WTC11 (cell line): Measurements from ENCODE around the gene LYRM4. TPM values are rescaled to one million over a fixed set of nuclear protein-coding genes. Genes with fewer than 3 reads are reported as not detected.

Source experiments
- ATAC-seq: fragments of 200-7000 bp; cut with Tn5 transposase; 2 replicates; pipeline ENCODE4 v1.10.0; 2021; ENCODE audit warnings: mild to moderate bottlenecking, moderate library complexity
- CTCF ChIA-PET: fragments of 300-600 bp; sonication (Branson Sonifier 250); formaldehyde crosslinking; loops from one replicate; lab custom pipeline; 2021; ENCODE audit warnings: antibody characterized with exemption; lab: Charles Lee
- POLR2A ChIA-PET: fragments of 350-600 bp; sonication (Branson Sonifier 250); formaldehyde crosslinking; loops from one replicate; lab custom pipeline; 2021; ENCODE audit warnings: antibody characterized with exemption; lab: Charles Lee
- DNase-seq: peaks from one replicate; pipeline ENCODE4 v3.0.0; 2021; ENCODE audit warnings: low spot score
- H3K27ac Mint-ChIP-seq: 2 replicates; pipeline ENCODE4 v1.8.0; 2021; ENCODE audit warnings: mixed read lengths
- H3K27me3 Mint-ChIP-seq: 2 replicates; pipeline ENCODE4 v1.8.0; 2021; ENCODE audit warnings: low read depth, mild to moderate bottlenecking, moderate library complexity, mixed read lengths
- H3K36me3 Mint-ChIP-seq: 2 replicates; pipeline ENCODE4 v1.8.0; 2021; ENCODE audit warnings: mixed read lengths
- H3K4me1 Mint-ChIP-seq: 2 replicates; pipeline ENCODE4 v1.8.0; 2022; ENCODE audit warnings: mixed read lengths
- H3K4me3 Mint-ChIP-seq: 2 replicates; pipeline ENCODE4 v1.8.0; 2021; ENCODE audit warnings: mild to moderate bottlenecking, moderate library complexity, mixed read lengths
- H3K9me3 Mint-ChIP-seq: 2 replicates; pipeline ENCODE4 v1.8.0; 2021; ENCODE audit warnings: mixed read lengths
- CREM ChIP-seq: sonication (generic); formaldehyde crosslinking; IDR thresholded peaks from 2 replicates; pipeline ENCODE4 v1.8.1; 2022; ENCODE audit warnings: mild to moderate bottlenecking, missing genetic modification reagents, moderate library complexity
- HMGA2 ChIP-seq: fragments of 250-450 bp; sonication (Bioruptor Pico); IDR thresholded peaks from 2 replicates; pipeline ENCODE4 v1.4.0; 2021; ENCODE audit warnings: mild to moderate bottlenecking, moderate library complexity
- HMGXB4 ChIP-seq: sonication (generic); formaldehyde crosslinking; IDR thresholded peaks from 2 replicates; pipeline ENCODE4 v1.8.1; 2023; ENCODE audit warnings: mild to moderate bottlenecking, moderate library complexity, missing genetic modification reagents
- IRF1 ChIP-seq: sonication (generic); formaldehyde crosslinking; IDR thresholded peaks from 2 replicates; pipeline ENCODE4 v1.8.0; 2023; ENCODE audit warnings: missing genetic modification reagents
- JAZF1 ChIP-seq: fragments of 250-450 bp; sonication (Bioruptor Pico); IDR thresholded peaks from 2 replicates; pipeline ENCODE4 v1.9.0; 2021; ENCODE audit warnings: moderate library complexity, mild to moderate bottlenecking, inconsistent platforms
- MAX ChIP-seq: sonication (generic); formaldehyde crosslinking; IDR thresholded peaks from 2 replicates; pipeline ENCODE4 v1.8.0; 2022; ENCODE audit warnings: mild to moderate bottlenecking, missing genetic modification reagents
- PREB ChIP-seq: sonication (generic); formaldehyde crosslinking; IDR thresholded peaks from 2 replicates; pipeline ENCODE4 v1.8.1; 2022; ENCODE audit warnings: mild to moderate bottlenecking, missing genetic modification reagents, moderate library complexity, borderline replicate concordance
- STAT6 ChIP-seq: sonication (generic); formaldehyde crosslinking; conservative IDR thresholded peaks from 2 replicates; pipeline ENCODE4 v1.8.1; 2023; ENCODE audit warnings: mild to moderate bottlenecking, low read depth, missing genetic modification reagents, moderate library complexity
- TEAD1 ChIP-seq: sonication (generic); formaldehyde crosslinking; IDR thresholded peaks from 2 replicates; pipeline ENCODE4 v1.8.0; 2022; ENCODE audit warnings: mild to moderate bottlenecking, missing genetic modification reagents
- TEAD4 ChIP-seq: sonication (generic); formaldehyde crosslinking; IDR thresholded peaks from 2 replicates; pipeline ENCODE4 v1.8.0; 2022; ENCODE audit warnings: mild to moderate bottlenecking, missing genetic modification reagents
- ZNF281 ChIP-seq: sonication (generic); formaldehyde crosslinking; IDR thresholded peaks from 2 replicates; pipeline ENCODE4 v1.8.0; 2023; ENCODE audit warnings: mild to moderate bottlenecking, missing genetic modification reagents
- ZNF317 ChIP-seq: sonication (generic); formaldehyde crosslinking; IDR thresholded peaks from 2 replicates; pipeline ENCODE4 v1.8.1; 2023; ENCODE audit warnings: low read depth, mild to moderate bottlenecking, moderate library complexity, missing genetic modification reagents, borderline replicate concordance
- ZNF416 ChIP-seq: fragments of 250-450 bp; sonication (Bioruptor Pico); IDR thresholded peaks from 2 replicates; pipeline ENCODE4 v1.9.0; 2021; ENCODE audit warnings: mild to moderate bottlenecking, inconsistent platforms
- ZNF532 ChIP-seq: fragments of 250-450 bp; sonication (Bioruptor Pico); IDR thresholded peaks from 2 replicates; pipeline ENCODE4 v1.9.0; 2021; ENCODE audit warnings: mild to moderate bottlenecking, borderline replicate concordance
- ZSCAN18 ChIP-seq: fragments of 250-450 bp; sonication (Bioruptor Pico); IDR thresholded peaks from 2 replicates; pipeline ENCODE4 v2.1.2; 2022; ENCODE audit warnings: mild to moderate bottlenecking, moderate library complexity
- total RNA-seq: library from RNA; stranded (reverse); gene quantifications from 3 replicates; pipeline ENCODE4 v1.2.3, GENCODE V29; 2021

Gene LYRM4
- total RNA-seq, 1 experiment from 2014 or later: 49.7 TPM

- ATAC-seq: no peak
- Mint-ChIP-seq H3K9me3 (peaks cover 5% of the 10 kb centered on the region), H3K27me3 (no peaks in the 10 kb centered on the region), H3K4me1 (peaks cover 10% of the 10 kb centered on the region), H3K4me3 (no peak overlapping the region), H3K27ac (no peak overlapping the region), H3K36me3 (peaks cover 10% of the 10 kb centered on the region)
- ChIA-PET CTCF (no interaction called here), POLR2A (no interaction called here)
- TF ChIP-seq HMGA2 (CRISPR knock-in tag) (no peak), PREB (CRISPR knock-in tag) (no peak), IRF1 (CRISPR knock-in tag) (no peak), ZNF532 (CRISPR knock-in tag) (no peak), ZNF416 (CRISPR knock-in tag) (no peak), JAZF1 (no peak), HMGXB4 (CRISPR knock-in tag) (no peak), ZSCAN18 (CRISPR knock-in tag) (no peak), ZNF317 (CRISPR knock-in tag) (no peak)
- no peak for DNase-seq
Observed at GRCh38 chr6:5246141-5247097, 14.3 kb downstream of the LYRM4 start.

GRCh38 chr6:5243069-5243468 lies 17.7 kb downstream of the LYRM4 start:
- no peaks in the 10 kb centered on the region for H3K27me3 Mint-ChIP-seq
- DNase-seq: no peak
- POLR2A ChIA-PET: no interaction called here
- H3K27ac Mint-ChIP-seq: no peak overlapping the region
- ATAC-seq: no peak
- peaks cover 28% of the 10 kb centered on the region for H3K4me1 Mint-ChIP-seq
- no peak for TF ChIP-seq STAT6 (CRISPR knock-in tag)
- no peak for TF ChIP-seq ZNF281 (CRISPR knock-in tag)
- TF ChIP-seq MAX (CRISPR knock-in tag): no peak
- TF ChIP-seq TEAD1 (CRISPR knock-in tag): no peak
- TF ChIP-seq TEAD4 (CRISPR knock-in tag): no peak
- TF ChIP-seq CREM: no peak
- TF ChIP-seq, all 79 proteins: peak for 0
- Mint-ChIP-seq H3K36me3 (peaks cover 4% of the 10 kb centered on the region; the same call in 1 of the 2 replicates), H3K4me3 (no peak overlapping the region), H3K9me3 (no peaks in the 10 kb centered on the region)
- CTCF ChIA-PET: interaction anchor here (1.3 kb wide), 1 partner anchor 99 kb away, joined by 4 read pairs; no protein-coding TSS in a partner anchor
